Ishikawa (cell line): Measurements from ENCODE around the gene SPOCK1.

Source experiments
- CEBPB ChIP-seq: IDR thresholded peaks from 2 replicates; pipeline ENCODE4 v1.6.1; 2012
- EP300 ChIP-seq: IDR thresholded peaks from 2 replicates; pipeline ENCODE4 v1.6.1; 2012; ENCODE audit warnings: borderline replicate concordance
- FOXM1 ChIP-seq: IDR thresholded peaks from 2 replicates; pipeline ENCODE4 v1.6.1; 2012; ENCODE audit warnings: low read depth, borderline replicate concordance
- RAD21 ChIP-seq: IDR thresholded peaks from 2 replicates; pipeline ENCODE4 v1.6.1; 2012; ENCODE audit warnings: low read depth
- TAF1 ChIP-seq: IDR thresholded peaks from 2 replicates; pipeline ENCODE4 v1.6.1; 2012; ENCODE audit warnings: low read depth, mild to moderate bottlenecking
- TCF12 ChIP-seq: IDR thresholded peaks from 2 replicates; pipeline ENCODE4 v1.6.1; 2012; ENCODE audit warnings: low read depth
- TEAD4 ChIP-seq: IDR thresholded peaks from 2 replicates; pipeline ENCODE4 v1.6.1; 2012
- ZBTB7A ChIP-seq: IDR thresholded peaks from 2 replicates; pipeline ENCODE4 v1.6.1; 2012; ENCODE audit warnings: low read depth
- TF ChIP-seq, protein P1 (sequence below): IDR thresholded peaks from 2 replicates; pipeline ENCODE4 v1.6.1; 2012
- TF ChIP-seq, protein P2 (sequence below): IDR thresholded peaks from 2 replicates; pipeline ENCODE4 v1.6.1; 2012; ENCODE audit warnings: low read depth, mild to moderate bottlenecking

DNA sequence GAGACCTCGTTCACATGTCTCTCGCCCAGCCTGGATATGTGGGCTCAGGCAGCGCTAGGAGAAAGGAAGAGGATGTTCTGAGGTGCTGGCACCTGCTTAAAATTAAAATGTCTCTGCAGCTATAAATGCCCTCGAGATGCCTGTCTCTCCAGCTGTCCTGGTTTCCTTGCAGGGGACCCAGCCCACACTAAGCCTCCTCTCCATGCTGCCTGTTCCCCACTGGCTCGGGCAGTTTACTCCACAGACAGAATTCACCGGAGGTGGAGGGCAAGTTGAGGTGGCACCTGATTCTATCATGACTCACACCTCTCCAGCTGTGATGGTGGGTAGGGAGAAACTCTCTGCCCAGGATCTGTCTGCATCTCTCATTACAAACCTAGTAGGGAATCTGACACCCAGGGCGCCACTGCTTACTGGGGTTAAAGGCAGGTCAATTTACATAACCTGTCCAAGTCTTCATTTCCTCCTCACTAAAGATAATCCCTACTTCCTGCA is 420.9 kb downstream of the SPOCK1 start:
- TF ChIP-seq CEBPB (no peak), RAD21 (no peak), EP300 (peak; percentile 28; the same call in 1 of the 2 replicates), ZBTB7A (no peak), TAF1 (no peak), FOXM1 (no peak), TCF12 (no peak), TEAD4 (no peak)
- TF ChIP-seq, protein P1, sequence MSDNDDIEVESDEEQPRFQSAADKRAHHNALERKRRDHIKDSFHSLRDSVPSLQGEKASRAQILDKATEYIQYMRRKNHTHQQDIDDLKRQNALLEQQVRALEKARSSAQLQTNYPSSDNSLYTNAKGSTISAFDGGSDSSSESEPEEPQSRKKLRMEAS = no peak
- TF ChIP-seq, protein P2, sequence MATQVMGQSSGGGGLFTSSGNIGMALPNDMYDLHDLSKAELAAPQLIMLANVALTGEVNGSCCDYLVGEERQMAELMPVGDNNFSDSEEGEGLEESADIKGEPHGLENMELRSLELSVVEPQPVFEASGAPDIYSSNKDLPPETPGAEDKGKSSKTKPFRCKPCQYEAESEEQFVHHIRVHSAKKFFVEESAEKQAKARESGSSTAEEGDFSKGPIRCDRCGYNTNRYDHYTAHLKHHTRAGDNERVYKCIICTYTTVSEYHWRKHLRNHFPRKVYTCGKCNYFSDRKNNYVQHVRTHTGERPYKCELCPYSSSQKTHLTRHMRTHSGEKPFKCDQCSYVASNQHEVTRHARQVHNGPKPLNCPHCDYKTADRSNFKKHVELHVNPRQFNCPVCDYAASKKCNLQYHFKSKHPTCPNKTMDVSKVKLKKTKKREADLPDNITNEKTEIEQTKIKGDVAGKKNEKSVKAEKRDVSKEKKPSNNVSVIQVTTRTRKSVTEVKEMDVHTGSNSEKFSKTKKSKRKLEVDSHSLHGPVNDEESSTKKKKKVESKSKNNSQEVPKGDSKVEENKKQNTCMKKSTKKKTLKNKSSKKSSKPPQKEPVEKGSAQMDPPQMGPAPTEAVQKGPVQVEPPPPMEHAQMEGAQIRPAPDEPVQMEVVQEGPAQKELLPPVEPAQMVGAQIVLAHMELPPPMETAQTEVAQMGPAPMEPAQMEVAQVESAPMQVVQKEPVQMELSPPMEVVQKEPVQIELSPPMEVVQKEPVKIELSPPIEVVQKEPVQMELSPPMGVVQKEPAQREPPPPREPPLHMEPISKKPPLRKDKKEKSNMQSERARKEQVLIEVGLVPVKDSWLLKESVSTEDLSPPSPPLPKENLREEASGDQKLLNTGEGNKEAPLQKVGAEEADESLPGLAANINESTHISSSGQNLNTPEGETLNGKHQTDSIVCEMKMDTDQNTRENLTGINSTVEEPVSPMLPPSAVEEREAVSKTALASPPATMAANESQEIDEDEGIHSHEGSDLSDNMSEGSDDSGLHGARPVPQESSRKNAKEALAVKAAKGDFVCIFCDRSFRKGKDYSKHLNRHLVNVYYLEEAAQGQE = no peak
